Body of pancreas (tissue), 4 donors: ENCODE data around the gene ECHS1. TPM values are rescaled to one million over a fixed set of nuclear protein-coding genes. Genes with fewer than 3 reads are reported as not detected.

Experiments
- ATAC-seq: fragments of 150-250 bp; one replicate; pipeline ENCODE4 v1.9.1; 2016
- DNase-seq, 4 donors: peaks; one replicate each; pipeline ENCODE4 v3.0.0-alpha.2; 2019
- H3K27ac ChIP-seq, 4 donors: fragments of 200-600 bp; sonication (generic); 1 replicate in 3 of 4; 2 replicates in 1 of 4; pipeline versions ENCODE4 v1.5.1 to v1.6.1; 2016 to 2019; ENCODE audit warnings: mild to moderate bottlenecking in 1 of 4, mixed read lengths in 1 of 4, moderate library complexity in 1 of 4
- H3K27me3 ChIP-seq, 2 donors: fragments of 200-600 bp; sonication (generic); one replicate each; pipeline ENCODE4 v1.6.0; 2016; ENCODE audit warnings: mild to moderate bottlenecking in 1 of 2
- H3K36me3 ChIP-seq, 2 donors: fragments of 200-600 bp; sonication (generic); replicated peaks in 1 of 2; 2 replicates each; pipeline ENCODE4 v1.5.1; 2016; ENCODE audit warnings: low read depth in 2 of 2; ENCODE audit not compliant: insufficient read depth in 1 of 2
- H3K4me1 ChIP-seq: fragments of 200-600 bp; sonication (generic); one replicate; pipeline ENCODE4 v1.6.0; 2016
- H3K4me3 ChIP-seq, 2 donors: fragments of 200-600 bp; sonication (generic); 1 replicate in 1 of 2; 2 replicates in 1 of 2; pipeline ENCODE4 v1.5.1; 2016 to 2019
- H3K9me3 ChIP-seq, 3 donors: fragments of 200-600 bp; sonication (generic); 1 replicate in 2 of 3; 2 replicates in 1 of 3; pipeline ENCODE4 v1.5.1; 2016
- CTCF ChIP-seq, 7 experiments: fragments of 450-650 bp in 4 of 7; fragments of 200-600 bp in 3 of 7; sonication (generic) in 3 of 7; IDR thresholded peaks; one replicate each; pipeline ENCODE4 v1.5.1; 2016 to 2019; ENCODE audit warnings: antibody characterized with exemption in 7 of 7
- POLR2A ChIP-seq, 3 donors: fragments of 450-650 bp; IDR thresholded peaks; one replicate each; pipeline ENCODE4 v1.6.1; 2016; ENCODE audit warnings: antibody characterized with exemption in 3 of 3, mild to moderate bottlenecking in 2 of 3
- WGBS, 2 donors: methylation state at CpG; one replicate each; pipeline ENCODE4 v1.1.5; 2017; 5-methylcytosine and 5-hydroxymethylcytosine counted together
- intact Hi-C: fragments of 100-400 bp; cut with DNase I; formaldehyde crosslinking; loops from one replicate; pipeline ENCODE4 v1.15.1; 2023
- total RNA-seq, 2 donors: library from RNA; depleted of rRNA; stranded (reverse); fragments of >200 nt; gene quantifications; one replicate each; pipeline ENCODE4 v1.1.0, GENCODE V29; 2016

Gene ECHS1
- total RNA-seq, 2 donors from 2014 or later, result 44.4 to 71.9 TPM

GRCh38 chr10:133359554-133359971 is 13.6 kb downstream of the ECHS1 start:
- TF ChIP-seq CTCF (IDR thresholded peaks at IDR 0.05) (no peak), POLR2A (IDR thresholded peaks at IDR 0.05) (no peak)
- intact Hi-C loops, result no loop called here
- Histone ChIP-seq H3K36me3 (peaks cover 0 to 2% of the 10 kb centered on the region in 2 donors), H3K27me3 (no peaks in the 10 kb centered on the region), H3K4me1 (peaks cover 47% of the 10 kb centered on the region), H3K4me3 (no peak overlapping the region), H3K27ac (peak overlapping the region; percentile 9 to 73 (median 65)), H3K9me3 (no peaks in the 10 kb centered on the region)
- DNase-seq (peak; percentile 70 to 81 (median 75)), ATAC-seq (peak; percentile 27)
- WGBS, 2 donors, result 7 to 12% methylated on average over 4 to 6 of the region's 6 CpGs

GRCh38 chr10:133358925-133359310 is 14.2 kb downstream of the ECHS1 start:
- whole genome bisulfite sequencing, 2 donors, result 74 to 82% methylated on average over 5 to 11 of the region's 11 CpGs
- Histone ChIP-seq H3K4me3 (no peak overlapping the region), H3K4me1 (peaks cover 47% of the 10 kb centered on the region), H3K9me3 (no peaks in the 10 kb centered on the region), H3K36me3 (peaks cover 0 to 2% of the 10 kb centered on the region in 2 donors), H3K27ac (peak overlapping the region in 3 of 4 donors; percentile 64 to 73 (median 66)), H3K27me3 (no peaks in the 10 kb centered on the region)
- intact Hi-C loops, result no loop called here
- DNase-seq (no peak), ATAC-seq (no peak)
- TF ChIP-seq CTCF (IDR thresholded peaks at IDR 0.05), result no peak
- no peak for TF ChIP-seq POLR2A (IDR thresholded peaks at IDR 0.05)

GRCh38 chr10:133358162-133358924 is 14.8 kb downstream of the ECHS1 start:
- H3K27me3 ChIP-seq, result no peaks in the 10 kb centered on the region
- H3K27ac ChIP-seq, result peak overlapping the region in 3 of 4 donors; percentile 64 to 73 (median 66)
- peaks cover 47% of the 10 kb centered on the region for H3K4me1 ChIP-seq
- no peak for TF ChIP-seq POLR2A (IDR thresholded peaks at IDR 0.05)
- TF ChIP-seq CTCF (IDR thresholded peaks at IDR 0.05), result no peak
- peaks cover 0 to 2% of the 10 kb centered on the region in 2 donors for H3K36me3 ChIP-seq
- 72 to 96% methylated on average over 7 to 19 of the region's 41 CpGs for WGBS, 2 donors
- intact Hi-C loops, result no loop called here
- H3K4me3 ChIP-seq, result no peak overlapping the region
- DNase-seq, result peak; percentile 41 to 70 (median 46)
- no peaks in the 10 kb centered on the region for H3K9me3 ChIP-seq
- ATAC-seq, result no peak

GRCh38 chr10:133357285-133358161 is 15.6 kb downstream of the ECHS1 start, which contains the start of gene FUOM:
FUOM (minus strand) TSS chr10:133358019; CDS start chr10:133358007, 12 bp downstream.
- peak within 1 kb of the TSS in 1 of 2 donors; percentile 45 for H3K4me3 ChIP-seq
- H3K36me3 ChIP-seq, result peaks cover 0 to 1% of the 10 kb centered on the region in 2 donors
- peak; percentile 49 for ATAC-seq
- H3K27me3 ChIP-seq, result no peaks in the 10 kb centered on the region
- WGBS, 2 donors, result 4 to 7% methylated on average over 6 to 73 of the region's 83 CpGs
- H3K9me3 ChIP-seq, result no peaks in the 10 kb centered on the region
- peak; percentile 41 to 59 (median 44) for DNase-seq
- H3K4me1 ChIP-seq, result peaks cover 47% of the 10 kb centered on the region
- TF ChIP-seq POLR2A (IDR thresholded peaks at IDR 0.05) (peak in 1 of 3 donors; percentile 40), CTCF (IDR thresholded peaks at IDR 0.05) (no peak)
- intact Hi-C loops, result no loop called here
- peak within 1 kb of the TSS in 3 of 4 donors; percentile 64 to 73 (median 66) for H3K27ac ChIP-seq
